Fibroblast of skin of left biceps (primary cell): ENCODE results near the gene SARS2.
A peak's percentile ranks its signal among the peaks of the same experiment; 100 is the strongest.
"Not testable (repeated sequence)": the region's sequence is repeated elsewhere in the genome, so short reads cannot be mapped to it uniquely, and the experiment has no call there.

Experiments used
- DNase-seq, 2 experiments: peaks; one replicate each; pipeline ENCODE4 v3.0.0-alpha.2; 2013; ENCODE audit warnings: low read depth in 2 of 2

SARS2 gene, protein sequence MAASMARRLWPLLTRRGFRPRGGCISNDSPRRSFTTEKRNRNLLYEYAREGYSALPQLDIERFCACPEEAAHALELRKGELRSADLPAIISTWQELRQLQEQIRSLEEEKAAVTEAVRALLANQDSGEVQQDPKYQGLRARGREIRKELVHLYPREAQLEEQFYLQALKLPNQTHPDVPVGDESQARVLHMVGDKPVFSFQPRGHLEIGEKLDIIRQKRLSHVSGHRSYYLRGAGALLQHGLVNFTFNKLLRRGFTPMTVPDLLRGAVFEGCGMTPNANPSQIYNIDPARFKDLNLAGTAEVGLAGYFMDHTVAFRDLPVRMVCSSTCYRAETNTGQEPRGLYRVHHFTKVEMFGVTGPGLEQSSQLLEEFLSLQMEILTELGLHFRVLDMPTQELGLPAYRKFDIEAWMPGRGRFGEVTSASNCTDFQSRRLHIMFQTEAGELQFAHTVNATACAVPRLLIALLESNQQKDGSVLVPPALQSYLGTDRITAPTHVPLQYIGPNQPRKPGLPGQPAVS

DNA sequence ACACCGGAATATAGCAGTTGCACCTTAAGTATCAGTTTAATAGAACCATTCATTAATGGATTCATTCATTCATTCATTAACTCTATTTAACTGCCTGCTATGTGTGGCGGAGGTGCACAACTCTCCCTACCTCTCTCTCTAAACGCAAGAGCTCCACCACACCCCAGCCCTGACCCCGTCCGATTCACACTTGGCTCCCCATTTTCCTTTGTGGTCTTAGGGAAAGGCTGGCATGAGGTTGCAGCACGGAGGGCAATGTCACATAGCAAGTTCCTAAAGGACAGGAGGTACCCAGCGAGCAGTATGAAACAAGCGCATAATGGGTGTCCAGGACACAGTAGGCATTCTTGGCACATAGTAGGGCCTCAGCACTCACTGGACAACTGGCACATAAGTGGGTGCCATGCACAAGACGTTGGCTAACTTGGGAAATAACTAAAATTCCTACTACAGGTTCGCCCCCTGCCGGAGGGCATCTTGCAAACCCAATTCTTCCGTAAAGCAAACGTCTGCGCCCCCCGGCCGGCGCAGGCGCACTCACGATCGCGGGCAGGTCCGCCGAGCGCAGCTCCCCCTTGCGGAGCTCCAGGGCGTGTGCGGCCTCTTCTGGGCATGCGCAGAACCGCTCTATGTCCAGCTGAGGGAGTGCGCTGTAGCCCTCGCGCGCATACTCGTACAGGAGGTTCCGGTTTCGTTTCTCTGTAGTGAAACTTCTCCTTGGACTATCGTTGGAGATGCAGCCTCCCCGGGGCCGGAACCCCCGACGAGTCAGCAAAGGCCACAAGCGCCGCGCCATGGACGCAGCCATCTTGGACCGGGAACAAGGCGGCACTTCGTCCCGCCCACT lies at the start of gene SARS2:
Gene SARS2, minus strand, starts transcription at position 835 of the 847 bp plus-strand sequence. Its CDS starts 27 bp downstream, at position 808.
- DNase-seq, result peak; percentile 76 to 79

DNA sequence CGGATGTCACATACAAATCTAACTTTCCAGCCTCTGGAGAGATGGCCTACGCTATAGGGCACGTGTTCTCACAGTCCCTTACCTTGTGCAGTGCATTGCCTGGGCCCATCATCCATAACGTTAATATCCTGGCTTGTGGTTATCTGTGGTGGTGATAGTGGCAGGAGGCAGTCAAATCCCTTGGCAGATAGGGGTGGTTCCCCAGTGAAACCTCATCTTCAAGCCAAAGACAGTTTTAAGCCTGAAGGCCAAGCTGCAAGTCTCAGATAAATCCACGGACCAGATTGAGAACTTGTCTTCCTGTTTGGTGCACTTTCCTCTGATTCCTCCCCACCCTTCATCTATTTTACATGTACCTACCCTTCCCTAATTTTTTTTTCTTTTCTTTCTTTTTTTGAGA lies 49.2 kb upstream of the SARS2 start:
- DNase-seq, result no peak

DNA sequence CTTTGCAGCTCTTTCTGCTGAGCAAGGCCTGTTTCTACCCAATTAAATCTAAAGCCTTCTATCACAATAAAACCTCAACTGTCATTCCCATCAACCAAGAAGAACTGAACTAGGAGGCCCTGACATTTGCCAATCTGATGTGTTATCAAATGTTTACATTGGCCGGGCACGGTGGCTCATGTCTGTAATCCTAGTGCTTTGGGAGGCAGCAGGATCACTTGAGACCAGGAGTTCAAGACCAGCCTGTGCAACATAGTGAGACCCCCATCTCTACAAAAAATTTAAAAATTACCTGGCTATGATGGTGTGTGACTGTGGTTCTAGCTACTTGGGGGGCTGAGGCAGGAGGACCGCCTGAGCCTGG lies 47.7 kb upstream of the SARS2 start:
- no peak for DNase-seq

DNA sequence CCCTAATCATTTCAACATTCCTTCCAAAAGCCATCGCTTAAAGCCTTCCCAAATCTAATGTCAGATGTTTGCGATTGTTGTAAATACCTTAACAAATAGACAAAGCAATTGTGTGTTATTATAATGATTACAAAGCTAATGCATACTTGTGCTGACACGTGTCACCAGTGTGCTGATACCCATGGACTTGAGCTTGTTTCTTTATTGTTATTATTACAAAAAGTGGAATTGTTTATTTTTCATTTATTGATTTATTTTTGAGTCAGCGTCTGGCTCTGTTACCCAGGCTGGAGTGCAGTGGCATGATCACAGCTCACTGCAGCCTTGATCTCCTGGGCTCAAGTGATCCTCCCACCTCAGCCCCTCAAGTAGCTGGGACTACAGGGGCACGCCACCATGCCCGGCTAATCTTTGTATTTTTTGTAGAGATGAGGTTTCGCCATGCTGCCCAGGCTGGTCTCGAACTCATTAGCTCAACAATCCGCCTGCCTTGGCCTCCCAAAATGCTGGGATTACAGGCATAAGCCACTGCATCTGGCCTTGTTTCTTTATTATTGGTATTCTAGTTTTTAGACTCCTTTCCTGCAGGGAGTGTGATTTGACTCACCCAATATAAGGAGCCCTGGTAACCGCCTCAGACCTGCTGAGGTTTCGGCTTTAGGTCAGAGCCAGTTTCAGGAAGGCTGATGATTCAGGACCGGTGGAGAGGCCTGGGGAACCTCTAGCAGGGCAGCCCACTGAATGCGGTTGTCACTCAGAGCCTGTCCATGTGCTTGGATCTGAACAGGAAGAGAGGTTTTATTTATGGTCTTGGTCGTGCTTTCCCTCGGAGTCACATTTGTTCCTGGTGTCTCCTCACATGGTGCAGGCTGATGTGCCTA lies 47.1 kb upstream of the SARS2 start:
- no peak for DNase-seq

GRCh38 chr19:38975861-38976271 lies 45.3 kb upstream of the SARS2 start:
- DNase-seq, result no peak

DNA sequence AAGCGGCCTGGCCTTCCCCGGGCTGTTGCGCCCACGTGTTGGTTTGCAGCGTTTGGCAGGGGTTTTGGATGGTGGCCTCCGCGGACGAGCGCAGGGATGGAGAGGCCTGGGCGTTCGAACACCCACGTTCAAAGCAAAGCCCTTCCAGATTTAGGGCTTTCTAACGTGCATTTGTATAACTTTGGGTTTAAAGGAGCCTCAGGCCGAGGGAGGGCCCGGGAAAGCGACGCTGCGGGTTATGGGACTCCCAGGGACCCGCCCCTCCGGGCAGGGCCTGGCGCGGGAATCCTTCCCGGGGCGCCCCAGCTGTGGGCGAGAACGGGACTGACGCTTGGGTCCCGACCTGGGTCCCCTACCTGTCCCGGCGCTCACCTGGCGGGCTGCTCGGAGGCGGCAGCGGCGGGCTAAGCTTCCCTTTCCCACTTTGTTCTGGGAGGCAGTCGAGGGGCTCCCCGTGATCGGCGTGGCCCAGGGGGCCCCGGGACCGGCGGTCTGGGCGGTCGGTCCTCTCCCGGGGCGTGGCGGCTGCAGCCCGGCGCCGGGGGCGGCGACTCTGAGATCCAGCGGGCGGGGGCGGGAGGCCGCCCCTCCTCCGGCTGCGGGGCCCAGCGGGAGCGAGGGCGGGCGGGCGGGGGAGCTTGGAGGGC lies 44.8 kb upstream of the SARS2 start, which contains the start of gene FBXO17:
Gene FBXO17, minus strand, starts transcription at position 529 of the 647 bp plus-strand sequence. CDS start 25,423 bp downstream, outside the sequence.
- DNase-seq, result peak; percentile 17 to 28

DNA sequence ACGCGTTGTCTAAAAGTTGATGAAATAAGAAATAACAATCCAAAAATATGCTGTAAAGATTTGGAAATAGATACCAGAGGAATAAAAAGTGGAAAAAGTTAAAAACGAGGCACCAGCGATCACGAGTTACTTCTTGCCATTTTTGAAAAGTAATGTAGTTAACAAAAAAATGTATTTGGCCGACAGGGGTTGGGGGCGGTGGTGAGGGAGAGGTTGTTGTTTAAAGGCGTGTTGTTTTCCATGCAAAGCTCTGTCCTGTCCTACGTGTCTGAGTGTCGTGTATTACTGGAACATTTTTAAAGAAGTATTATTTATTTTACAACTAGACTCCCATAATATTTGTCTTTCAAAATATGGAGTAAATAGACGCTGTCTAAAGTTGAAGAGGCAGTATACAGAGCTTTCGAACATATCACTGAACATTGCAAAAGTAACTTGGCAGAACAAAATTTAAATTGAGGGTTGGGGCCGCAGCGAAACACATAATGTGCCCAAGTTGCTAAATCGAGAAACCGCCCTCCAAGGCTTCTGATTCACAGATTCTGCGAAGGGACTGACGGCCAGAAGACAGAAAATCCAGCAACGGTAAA lies 44.2 kb upstream of the SARS2 start:
- DNase-seq, result no peak

DNA sequence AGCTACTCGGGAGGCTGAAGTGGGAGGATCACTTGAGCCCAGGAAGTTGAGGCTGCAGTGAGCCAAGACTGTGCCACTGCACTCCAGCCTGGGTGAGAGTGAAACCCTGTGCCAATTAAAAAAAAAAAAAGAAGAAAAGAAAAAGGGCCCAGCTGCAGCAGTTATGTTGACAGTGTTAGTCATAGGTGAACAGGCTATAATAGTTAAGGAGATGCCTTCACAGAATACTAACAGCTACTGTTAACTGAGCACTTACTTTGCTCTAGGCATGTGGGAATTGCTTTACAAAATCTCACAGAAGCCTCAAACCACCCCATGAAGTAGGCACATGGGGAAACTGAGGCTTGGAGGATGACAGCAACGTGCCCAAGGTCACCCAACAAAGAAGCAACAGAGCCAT lies 41.1 kb upstream of the SARS2 start:
- no peak for DNase-seq

- no peak for DNase-seq
These were observed 40.3 kb upstream of the SARS2 start for GRCh38 chr19:38970664-38971532.

DNA sequence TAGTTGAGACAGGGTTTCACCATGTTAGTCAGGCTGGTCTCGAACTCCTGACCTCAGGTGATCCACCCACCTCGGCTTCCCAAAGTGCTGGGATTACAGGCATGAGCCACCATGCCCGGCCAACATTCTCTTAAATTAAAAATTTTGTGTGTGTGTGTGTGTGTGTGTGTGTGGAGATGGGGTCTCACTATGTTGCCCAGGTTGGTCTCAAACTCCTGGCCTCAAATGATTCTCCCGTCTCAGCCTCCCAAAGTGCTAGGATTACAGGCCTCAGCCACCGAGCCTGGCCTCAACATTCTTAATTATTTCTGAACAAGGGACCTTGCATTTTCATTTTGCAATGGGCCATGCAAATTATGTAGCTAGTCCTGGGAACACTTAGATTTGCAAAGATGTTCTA lies 35.6 kb upstream of the SARS2 start:
- not testable (repeated sequence) for DNase-seq

DNA sequence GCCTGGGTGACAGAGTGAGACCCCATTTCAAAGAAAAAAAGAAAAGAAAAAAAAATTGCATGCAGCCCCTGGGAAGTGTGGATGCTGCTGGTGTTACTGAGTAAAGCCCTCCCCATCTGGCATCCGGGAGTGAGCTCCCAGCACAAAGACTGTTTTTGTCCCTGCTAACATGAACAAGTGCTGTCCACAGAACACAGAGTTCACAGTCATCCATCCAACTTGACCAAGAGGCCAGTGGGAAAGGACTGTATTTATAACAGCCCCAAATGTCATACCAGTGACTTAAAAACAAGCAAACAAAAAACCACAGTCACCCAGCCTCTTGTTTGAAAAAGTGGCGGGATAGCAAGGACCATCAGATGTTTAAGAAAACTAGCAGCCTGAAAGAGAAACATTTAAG lies 34.2 kb upstream of the SARS2 start:
- no peak for DNase-seq

DNA sequence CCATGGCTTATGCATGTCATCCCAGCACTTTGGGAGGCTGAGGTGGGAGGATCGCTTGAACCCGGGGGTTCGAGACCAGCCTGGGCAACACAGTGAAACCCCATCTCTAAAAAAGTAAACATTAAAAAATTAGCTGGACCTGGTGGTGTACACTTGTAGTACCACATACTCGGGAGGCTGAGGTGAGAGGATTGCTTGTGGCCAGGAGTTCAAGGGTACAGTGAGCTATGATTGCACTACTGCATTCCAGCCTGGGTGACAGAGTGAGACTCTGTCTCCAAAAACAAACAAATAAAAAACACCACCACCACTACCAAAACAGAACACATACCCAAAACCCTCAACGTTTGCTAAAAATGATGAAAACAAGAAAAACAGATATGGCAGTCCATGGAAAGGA lies 29.1 kb upstream of the SARS2 start:
- DNase-seq, result no peak

DNA sequence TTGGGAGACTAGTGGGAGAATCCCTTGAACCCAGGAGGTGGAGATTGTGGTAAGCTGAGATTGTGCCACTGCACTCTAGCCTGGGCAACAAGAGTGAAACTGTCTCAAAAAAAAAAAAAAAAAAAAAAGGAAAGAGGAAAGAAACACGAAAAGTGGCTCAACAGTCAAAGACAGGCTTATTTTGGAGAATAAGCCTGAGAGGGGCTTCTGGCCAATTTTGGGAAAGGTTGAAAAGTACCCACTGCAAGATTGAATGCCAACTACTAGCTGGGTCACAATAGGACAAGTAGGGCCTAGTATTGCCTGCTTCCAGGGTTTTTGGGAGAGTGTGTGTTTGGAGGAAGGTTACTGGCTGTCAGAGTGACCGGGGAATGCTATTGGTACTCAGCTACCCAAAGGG lies 27.7 kb upstream of the SARS2 start:
- DNase-seq, result no peak

- no peak for DNase-seq
These were observed 25.7 kb upstream of the SARS2 start for GRCh38 chr19:38956264-38956663.

GRCh38 chr19:38953677-38954076 lies 23.1 kb upstream of the SARS2 start:
- DNase-seq, result no peak

GRCh38 chr19:38952395-38953165 lies 22.0 kb upstream of the SARS2 start:
- no peak for DNase-seq

DNA sequence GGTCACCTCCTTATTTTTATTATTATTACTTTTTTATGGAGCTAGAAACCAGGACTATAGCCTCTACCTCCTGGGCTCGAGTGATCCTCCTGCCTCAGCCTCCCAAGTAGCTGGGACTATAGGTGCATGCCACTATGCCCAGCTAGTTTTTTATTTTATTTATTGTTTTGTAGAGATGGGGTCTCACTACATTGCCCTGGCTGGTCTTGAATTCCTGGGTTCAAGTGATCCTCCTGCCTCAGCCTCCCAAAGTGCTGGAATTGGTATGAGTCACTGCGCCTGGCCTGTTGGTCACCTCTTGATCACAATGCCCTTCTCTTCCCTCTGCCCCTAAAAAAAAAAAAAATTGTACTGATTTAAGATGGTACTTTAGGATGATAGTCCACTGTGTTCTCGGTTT lies 20.6 kb upstream of the SARS2 start:
- no peak for DNase-seq

DNA sequence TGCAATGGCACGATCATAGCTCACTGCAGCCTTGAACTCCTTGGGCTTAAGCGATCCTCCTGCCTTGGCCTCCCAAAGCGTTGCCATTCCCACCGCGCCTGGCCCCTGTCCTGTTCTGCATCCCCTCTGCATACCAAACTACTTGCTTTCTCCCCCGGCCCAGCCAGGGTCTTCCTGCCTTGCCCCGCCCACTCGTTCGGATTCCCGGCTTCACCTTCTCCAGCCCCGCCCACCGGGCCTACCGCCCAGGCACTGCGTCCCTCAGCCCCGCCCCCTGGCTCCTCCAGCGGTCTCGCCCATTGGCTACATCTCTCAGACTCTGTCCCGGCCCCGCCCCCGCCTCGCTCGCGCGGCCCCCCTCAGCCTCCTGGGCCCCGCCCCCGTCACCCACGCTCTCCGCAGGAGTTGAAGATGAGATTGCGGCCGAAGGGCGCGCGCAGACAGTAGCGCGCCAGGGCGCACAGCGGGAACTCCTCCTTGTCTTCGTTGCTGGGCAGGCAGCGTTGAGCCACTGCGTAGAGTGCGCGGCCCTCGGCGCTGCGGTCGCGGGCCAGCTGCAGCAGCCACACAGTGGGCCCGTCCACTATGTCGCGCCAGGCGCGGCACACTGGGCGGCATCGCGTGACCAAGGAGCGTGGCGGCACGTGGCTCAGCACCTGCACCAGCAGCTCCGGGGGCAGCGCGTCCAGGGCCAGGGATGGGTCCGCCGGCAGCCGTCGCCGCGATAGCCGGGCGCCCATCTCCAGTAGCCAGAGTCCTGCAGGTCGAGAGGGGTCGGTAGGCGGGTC lies 19.2 kb upstream of the SARS2 start:
- DNase-seq, result peak; percentile 42 to 50
